GM21723 (cell line): ENCODE measurements around the gene SPAG16.

ENCODE experiments used
- ATAC-seq: cut with Tn5 transposase; IDR thresholded peaks from one replicate; pipeline ENCODE4 v1.9.1; 2021; ENCODE audit warnings: mild to moderate bottlenecking, moderate library complexity; ENCODE audit not compliant: unreplicated experiment

Gene SPAG16

GRCh38 chr2:214450118-214450894 is 1166.0 kb downstream of the SPAG16 start:
- ATAC-seq, result no peak

- ATAC-seq, result no peak
These were observed 1167.4 kb downstream of the SPAG16 start for GRCh38 chr2:214451516-214452275.
